ENCODE results near the gene DLG4. TPM values are rescaled to one million over a fixed set of nuclear protein-coding genes. Genes with fewer than 3 reads are reported as not detected.

Gene DLG4
- total RNA-seq, 2 donors from 2014 or later, result 9.8 to 16.1 TPM

DNA sequence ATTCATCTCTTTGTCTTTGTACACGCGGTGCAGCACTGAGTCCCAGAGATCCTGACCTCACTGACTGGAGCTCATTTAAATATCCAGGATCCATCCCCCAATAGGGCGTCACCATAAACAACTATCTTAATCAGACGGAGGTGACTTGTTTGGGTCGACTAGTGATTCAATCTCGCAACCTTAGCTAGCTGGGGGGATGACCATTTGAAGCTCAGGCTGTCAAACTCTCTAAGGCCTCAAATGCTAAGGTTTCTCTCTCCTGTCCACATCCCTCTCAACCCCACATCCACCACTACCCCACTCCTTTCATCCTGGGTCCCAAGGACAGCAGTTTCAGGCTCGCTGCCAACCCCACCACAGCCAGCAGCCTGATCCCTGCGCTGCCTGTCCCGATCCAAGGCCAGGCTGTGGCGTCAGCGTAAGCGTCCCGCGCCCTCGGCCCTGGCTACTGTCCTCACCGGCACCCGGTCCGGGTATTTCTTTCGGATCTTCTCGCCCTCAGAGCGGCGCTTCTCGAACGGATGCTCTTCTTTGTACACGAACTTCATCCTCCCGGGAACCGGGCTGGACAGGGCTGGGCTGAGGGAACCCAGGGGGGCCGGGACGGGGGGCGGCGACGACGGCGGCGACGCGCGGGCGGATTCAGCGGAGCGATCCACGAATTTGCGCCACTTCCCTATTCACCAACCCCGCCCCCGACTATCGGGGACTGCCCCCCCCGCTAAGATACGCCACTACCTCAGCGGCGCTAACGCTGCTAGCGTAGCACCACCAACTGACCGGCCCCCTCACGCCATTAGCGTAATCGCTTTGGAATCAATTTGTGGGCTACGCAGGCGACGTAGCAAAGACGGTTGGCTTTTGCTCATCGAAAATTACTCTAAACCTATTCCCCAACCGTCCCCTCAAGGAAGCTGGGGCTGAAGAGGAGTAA lies 22.4 kb upstream of the DLG4 start, which contains the start of gene GABARAP:
TSS of gene GABARAP (minus strand) at position 667 of the 934 bp plus-strand sequence. CDS start at position 548, 119 bp downstream.
- no peaks in the 10 kb centered on the region for H3K27me3 Mint-ChIP-seq
- peaks cover 38% of the 10 kb centered on the region for H3K4me1 Mint-ChIP-seq
- H3K36me3 Mint-ChIP-seq (ENCODE audit: low read depth), result peaks cover 9% of the 10 kb centered on the region

DNA sequence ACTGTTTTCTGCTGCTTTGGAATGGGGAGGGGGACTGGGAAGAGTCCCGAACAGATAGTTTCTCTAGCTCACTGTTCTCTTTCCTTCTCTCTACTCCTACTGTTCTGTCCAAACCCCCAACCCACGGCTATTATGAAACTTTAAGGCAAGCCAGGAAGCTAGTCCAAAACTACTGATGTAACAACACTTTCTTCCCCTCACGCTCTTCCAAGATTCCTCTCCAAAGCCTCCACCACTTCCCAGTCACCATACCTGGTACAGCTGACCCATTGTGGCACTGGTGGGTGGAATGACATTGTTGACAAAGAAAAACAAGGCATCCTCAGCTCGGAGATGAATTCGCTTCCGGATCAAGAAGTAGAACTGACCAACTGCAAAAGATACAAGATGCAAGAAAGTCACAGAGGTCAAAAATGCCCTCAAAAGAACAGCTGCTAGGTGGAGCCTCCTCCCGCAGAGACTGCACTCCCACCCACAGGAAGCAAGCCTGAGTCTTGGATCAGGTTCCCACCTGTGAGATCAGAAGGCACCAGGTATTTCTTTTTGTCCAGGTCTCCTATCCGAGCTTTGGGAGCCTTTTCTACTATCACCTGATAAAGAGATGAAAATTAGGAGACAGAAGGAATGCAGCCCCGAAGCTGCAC lies 21.6 kb upstream of the DLG4 start:
- ATAC-seq, result no peak
- Mint-ChIP-seq H3K27ac (peak overlapping the region; percentile 100), H3K4me1 (peaks cover 43% of the 10 kb centered on the region), H3K27me3 (no peaks in the 10 kb centered on the region), H3K36me3 (ENCODE audit: low read depth) (peaks cover 9% of the 10 kb centered on the region), H3K4me3 (peak overlapping the region; percentile 99)
- no peaks in the 10 kb centered on the region for H3K9me3 ChIP-seq (ENCODE audit: control insufficient read depth, low read length, poor library complexity, severe bottlenecking)
- DNase-seq, result no peak

More for the DNA sequence above, 22.4 kb upstream of the DLG4 start, which contains the start of gene GABARAP:
- no peaks in the 10 kb centered on the region for H3K9me3 ChIP-seq (ENCODE audit: control insufficient read depth, low read length, poor library complexity, severe bottlenecking)
- ATAC-seq (peak; percentile 42), DNase-seq (peak; percentile 83 to 89 (median 87))
- H3K4me3 Mint-ChIP-seq, result peak within 1 kb of the TSS; percentile 99
- peak within 1 kb of the TSS; percentile 100 for H3K27ac Mint-ChIP-seq

DNA sequence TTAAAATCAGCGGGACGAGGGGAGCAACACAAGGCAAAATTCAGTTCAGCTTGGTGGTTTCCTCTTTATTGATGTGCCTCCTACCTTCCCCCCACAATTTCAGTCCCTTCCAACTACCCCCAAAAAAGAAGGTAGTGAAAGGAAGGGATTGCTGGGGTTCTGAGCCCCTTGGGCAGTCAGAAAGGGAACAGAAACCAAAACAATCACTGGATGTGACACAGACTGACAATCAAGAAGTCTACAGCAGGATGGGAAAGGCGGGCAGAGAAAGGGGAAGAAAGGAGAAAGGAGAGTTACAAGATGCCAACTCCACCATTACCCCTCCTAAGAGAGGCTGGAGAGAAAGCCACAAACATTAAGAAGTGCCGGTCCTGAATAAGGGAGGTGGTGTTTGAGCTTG lies 20.7 kb upstream of the DLG4 start:
- peak overlapping the region; percentile 99 for H3K4me3 Mint-ChIP-seq
- H3K9me3 ChIP-seq (ENCODE audit: control insufficient read depth, low read length, poor library complexity, severe bottlenecking), result no peaks in the 10 kb centered on the region
- H3K36me3 Mint-ChIP-seq (ENCODE audit: low read depth), result peaks cover 7% of the 10 kb centered on the region
- peak overlapping the region; percentile 100 for H3K27ac Mint-ChIP-seq
- H3K27me3 Mint-ChIP-seq, result no peaks in the 10 kb centered on the region
- no peak for ATAC-seq
- no peak for DNase-seq
- peaks cover 48% of the 10 kb centered on the region for H3K4me1 Mint-ChIP-seq

- Mint-ChIP-seq H3K27me3 (no peaks in the 10 kb centered on the region), H3K36me3 (ENCODE audit: low read depth) (peaks cover 7% of the 10 kb centered on the region), H3K27ac (peak within 1 kb of the TSS; percentile 100), H3K4me3 (peak within 1 kb of the TSS; percentile 99), H3K4me1 (peaks cover 54% of the 10 kb centered on the region)
- ATAC-seq, result peak; percentile 74
- H3K9me3 ChIP-seq (ENCODE audit: control insufficient read depth, low read length, poor library complexity, severe bottlenecking), result no peaks in the 10 kb centered on the region
- peak; percentile 92 to 96 (median 95) for DNase-seq
Measured at GRCh38 chr17:7239091-7240027, 19.7 kb upstream of the DLG4 start, which contains the start of gene PHF23. PHF23 (minus strand) TSS chr17:7239457; CDS start chr17:7239279, 178 bp downstream.

DNA sequence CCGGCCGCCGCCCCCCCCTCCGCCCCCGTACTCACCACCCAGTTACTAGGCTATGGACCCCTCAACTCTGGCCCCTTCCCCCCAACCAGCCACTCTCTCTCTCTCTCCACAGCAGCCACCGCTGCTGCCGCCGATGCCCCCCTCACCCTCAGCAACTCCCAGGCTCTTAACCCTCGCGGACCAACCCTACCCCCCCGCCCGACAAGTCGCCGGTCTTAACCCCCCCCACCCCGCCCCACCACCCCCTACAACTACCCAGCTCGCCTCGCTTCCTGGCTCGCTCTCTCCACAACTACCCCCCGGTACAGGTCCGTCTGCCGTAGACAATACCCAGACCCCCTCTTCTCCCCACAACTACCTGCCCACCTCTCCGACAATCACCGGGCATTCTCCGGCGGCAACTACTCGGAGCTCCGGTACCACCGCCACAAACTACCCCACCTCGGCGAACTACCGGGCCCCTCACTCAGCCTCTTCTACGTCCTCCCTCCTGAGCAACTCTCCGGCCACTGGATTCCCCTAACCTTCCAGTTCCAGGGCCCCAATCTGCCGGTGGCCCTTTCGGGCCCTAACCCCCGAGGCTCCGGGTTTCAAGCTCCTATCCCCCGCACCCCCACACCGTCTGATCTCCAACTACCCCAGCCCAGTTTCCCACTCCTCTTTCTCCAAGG lies 18.9 kb upstream of the DLG4 start:
- peaks cover 58% of the 10 kb centered on the region for H3K4me1 Mint-ChIP-seq
- peak overlapping the region; percentile 99 for H3K4me3 Mint-ChIP-seq
- DNase-seq, result peak in 1 of 3 donors; percentile 24
- peak overlapping the region; percentile 100 for H3K27ac Mint-ChIP-seq
- no peaks in the 10 kb centered on the region for H3K9me3 ChIP-seq (ENCODE audit: control insufficient read depth, low read length, poor library complexity, severe bottlenecking)
- peaks cover 7% of the 10 kb centered on the region for H3K36me3 Mint-ChIP-seq (ENCODE audit: low read depth)
- ATAC-seq, result no peak
- no peaks in the 10 kb centered on the region for H3K27me3 Mint-ChIP-seq

DNA sequence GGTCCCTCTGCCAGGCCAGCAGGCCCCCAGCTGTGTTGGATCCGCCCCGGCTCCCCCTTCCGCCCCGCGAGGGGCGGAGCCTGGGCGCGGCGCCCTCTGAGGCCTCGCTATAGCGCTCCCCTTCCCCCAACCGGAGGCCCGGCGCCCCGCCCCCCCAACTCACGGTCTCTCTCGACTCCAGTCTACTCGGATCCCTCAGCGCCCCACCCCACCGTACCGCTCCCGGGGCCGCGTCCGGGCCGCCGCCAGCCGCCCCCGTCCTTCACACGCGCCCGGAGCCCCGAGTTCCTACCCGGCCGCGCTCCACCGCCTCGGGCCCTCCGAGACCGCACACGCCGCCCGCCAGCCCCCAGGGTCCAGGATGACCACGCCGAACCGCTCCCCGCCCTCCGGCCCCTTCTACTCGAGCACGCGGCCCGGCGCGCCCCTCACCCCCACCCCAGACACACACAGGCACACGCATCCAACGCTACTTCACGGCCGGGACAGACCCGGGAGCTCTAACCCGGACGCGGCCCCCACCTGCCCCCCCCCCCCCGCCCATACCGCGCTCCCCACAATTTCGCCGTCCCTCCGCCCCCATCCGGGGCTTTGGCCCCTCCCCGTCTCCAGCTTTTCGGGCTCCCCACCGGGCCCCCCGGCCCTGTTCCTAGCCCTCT lies 18.3 kb upstream of the DLG4 start:
- no peaks in the 10 kb centered on the region for H3K9me3 ChIP-seq (ENCODE audit: control insufficient read depth, low read length, poor library complexity, severe bottlenecking)
- peak; percentile 21 for ATAC-seq
- H3K27me3 Mint-ChIP-seq, result no peaks in the 10 kb centered on the region
- peaks cover 7% of the 10 kb centered on the region for H3K36me3 Mint-ChIP-seq (ENCODE audit: low read depth)
- peak overlapping the region; percentile 99 for H3K4me3 Mint-ChIP-seq
- H3K4me1 Mint-ChIP-seq, result peaks cover 59% of the 10 kb centered on the region
- peak overlapping the region; percentile 100 for H3K27ac Mint-ChIP-seq
- DNase-seq, result peak; percentile 52 to 73 (median 72)

DNA sequence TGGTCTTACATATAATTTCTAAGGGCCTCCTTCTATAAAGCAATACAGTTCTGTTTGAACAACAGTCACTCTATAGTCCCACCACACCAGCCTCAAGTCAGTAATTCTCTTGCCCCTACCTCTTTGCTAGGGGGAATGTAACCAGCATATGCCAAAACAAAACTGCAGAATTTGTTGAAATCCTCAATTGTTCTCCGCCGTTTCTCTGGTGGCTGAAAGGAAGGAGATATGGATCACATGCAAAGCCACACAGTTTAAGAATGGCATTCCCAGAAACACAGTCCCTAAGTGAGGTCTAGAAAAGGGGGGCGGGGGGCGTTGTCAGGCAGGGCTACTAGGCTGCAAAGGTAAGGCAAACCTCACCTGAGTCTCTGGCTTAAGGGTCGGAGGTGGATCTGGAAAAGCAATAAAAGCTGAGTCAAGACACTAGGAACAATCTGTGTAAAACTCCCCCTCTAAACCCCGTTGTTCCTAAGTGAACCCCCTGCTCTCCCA lies 17.7 kb upstream of the DLG4 start:
- ATAC-seq (no peak), DNase-seq (no peak)
- peak overlapping the region; percentile 100 for H3K27ac Mint-ChIP-seq
- H3K36me3 Mint-ChIP-seq (ENCODE audit: low read depth), result peaks cover 7% of the 10 kb centered on the region
- H3K4me3 Mint-ChIP-seq, result peak overlapping the region; percentile 99
- H3K9me3 ChIP-seq (ENCODE audit: control insufficient read depth, low read length, poor library complexity, severe bottlenecking), result no peaks in the 10 kb centered on the region
- no peaks in the 10 kb centered on the region for H3K27me3 Mint-ChIP-seq
- H3K4me1 Mint-ChIP-seq, result peaks cover 59% of the 10 kb centered on the region

DNA sequence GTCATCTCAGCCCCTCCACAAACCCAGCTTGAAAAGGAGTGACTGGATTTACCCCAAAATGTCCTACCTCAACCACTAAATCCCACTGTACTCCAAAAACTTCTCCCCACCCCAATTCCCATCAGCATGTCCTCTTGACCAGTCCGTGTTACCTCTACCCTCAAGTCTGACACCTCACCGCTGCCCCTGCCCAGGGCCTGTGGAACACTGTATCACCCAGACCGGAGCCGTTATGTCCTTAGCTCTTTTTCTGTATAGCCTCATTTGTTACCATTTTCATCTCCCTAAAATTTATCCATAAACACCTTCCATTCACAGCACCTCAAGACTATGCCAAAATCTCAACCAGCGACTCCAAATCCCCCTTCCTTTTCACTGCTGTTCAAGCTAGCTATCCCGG lies 17.2 kb upstream of the DLG4 start:
- Mint-ChIP-seq H3K27me3 (no peaks in the 10 kb centered on the region), H3K4me3 (peak overlapping the region; percentile 99), H3K36me3 (ENCODE audit: low read depth) (peaks cover 9% of the 10 kb centered on the region), H3K27ac (peak overlapping the region; percentile 100), H3K4me1 (peaks cover 59% of the 10 kb centered on the region)
- ATAC-seq (no peak), DNase-seq (no peak)
- H3K9me3 ChIP-seq (ENCODE audit: control insufficient read depth, low read length, poor library complexity, severe bottlenecking), result no peaks in the 10 kb centered on the region

- Mint-ChIP-seq H3K4me1 (peaks cover 50% of the 10 kb centered on the region), H3K27ac (peak overlapping the region; percentile 100), H3K36me3 (ENCODE audit: low read depth) (peaks cover 9% of the 10 kb centered on the region), H3K4me3 (peak overlapping the region; percentile 53), H3K27me3 (no peaks in the 10 kb centered on the region)
- ATAC-seq (no peak), DNase-seq (no peak)
- H3K9me3 ChIP-seq (ENCODE audit: control insufficient read depth, low read length, poor library complexity, severe bottlenecking), result no peaks in the 10 kb centered on the region
Measured at GRCh38 chr17:7235693-7236665, 16.3 kb upstream of the DLG4 start.

DNA sequence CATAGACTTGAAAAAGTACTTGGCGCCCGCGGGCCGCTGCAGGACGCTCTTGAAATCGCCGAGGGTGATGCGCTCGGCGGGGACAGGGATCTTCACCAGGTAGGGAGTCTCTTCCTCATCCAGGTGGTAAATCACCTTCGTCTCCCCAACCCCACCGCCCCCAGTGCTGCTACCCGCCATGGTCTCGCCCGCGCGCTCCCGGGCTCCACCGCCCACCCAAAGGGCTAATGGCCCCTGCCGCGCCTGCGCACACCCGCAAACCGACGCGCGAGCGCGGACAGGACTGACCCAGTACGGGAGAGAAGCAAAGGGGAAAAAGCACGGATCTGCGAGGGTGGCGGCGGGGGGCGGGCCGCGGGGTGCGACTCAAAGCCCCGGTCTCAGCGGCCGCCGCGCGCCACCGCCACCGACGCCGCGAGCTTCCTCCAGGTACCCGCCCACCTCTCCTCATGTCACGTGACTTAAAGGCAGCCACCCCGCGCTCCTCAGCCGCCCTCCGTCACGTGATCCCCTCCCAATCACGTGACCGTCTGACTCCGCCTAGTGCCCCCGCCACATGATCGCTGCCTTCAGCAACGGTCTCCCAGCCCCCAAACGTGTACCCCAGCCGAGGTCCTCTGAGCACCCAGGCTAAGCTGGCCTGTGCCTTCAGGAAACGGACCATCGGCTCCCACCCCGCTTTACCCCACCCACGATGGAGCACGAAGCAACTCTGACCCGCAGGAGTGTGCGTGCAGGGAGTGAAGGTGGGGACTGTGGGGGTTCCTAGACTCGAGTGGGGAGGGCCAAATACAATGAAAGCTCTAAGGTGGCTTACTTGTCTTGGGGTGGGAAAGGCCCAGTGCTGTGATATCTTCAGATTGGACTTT lies 14.7 kb upstream of the DLG4 start, which contains the start of gene DVL2:
TSS of gene DVL2 (minus strand) at position 435 of the 869 bp plus-strand sequence. CDS start at position 180, 255 bp downstream.
- Mint-ChIP-seq H3K27ac (peak within 1 kb of the TSS; percentile 100), H3K36me3 (ENCODE audit: low read depth) (peaks cover 9% of the 10 kb centered on the region), H3K4me1 (peaks cover 42% of the 10 kb centered on the region), H3K4me3 (peak within 1 kb of the TSS; percentile 92), H3K27me3 (no peaks in the 10 kb centered on the region)
- no peaks in the 10 kb centered on the region for H3K9me3 ChIP-seq (ENCODE audit: control insufficient read depth, low read length, poor library complexity, severe bottlenecking)
- ATAC-seq (peak; percentile 63), DNase-seq (peak; percentile 90 to 92 (median 91))

Measured in T-helper 17 cell (primary cell).